Esophagus muscularis mucosa (tissue), 4 donors: ENCODE data around the gene PRUNE1. TPM values are rescaled to one million over a fixed set of nuclear protein-coding genes. Genes with fewer than 3 reads are reported as not detected.

Experiments
- DNase-seq: peaks from one replicate; pipeline ENCODE4 v3.0.0-alpha.2; 2017; ENCODE audit errors: extremely low spot score
- H3K27ac ChIP-seq, 4 donors: fragments of 200-600 bp; sonication (generic); replicated peaks in 1 of 4; 1 replicate in 3 of 4; 2 replicates in 1 of 4; pipeline ENCODE4 v1.5.1; 2016 to 2019; ENCODE audit warnings: mild to moderate bottlenecking in 1 of 4
- H3K27me3 ChIP-seq, 4 donors: fragments of 200-600 bp; sonication (generic); one replicate each; pipeline versions ENCODE4 v1.5.1 to v1.6.0; 2016 to 2019
- H3K36me3 ChIP-seq, 4 donors: fragments of 200-600 bp; sonication (generic); one replicate each; pipeline ENCODE4 v1.5.1; 2016 to 2019
- H3K4me1 ChIP-seq, 4 donors: fragments of 200-600 bp; sonication (generic); one replicate each; pipeline ENCODE4 v1.5.1; 2016 to 2019
- H3K4me3 ChIP-seq, 4 donors: fragments of 200-600 bp; sonication (generic); 1 replicate in 2 of 4; 2 replicates in 2 of 4; pipeline ENCODE4 v1.5.1; 2016 to 2019; ENCODE audit warnings: mild to moderate bottlenecking in 4 of 4, moderate library complexity in 1 of 4
- H3K9me3 ChIP-seq, 4 donors: fragments of 200-600 bp; sonication (generic); 1 replicate in 3 of 4; 2 replicates in 1 of 4; pipeline ENCODE4 v1.5.1; 2016 to 2019
- CTCF ChIP-seq, 3 experiments: fragments of 200-600 bp in 2 of 3; fragments of 450-650 bp in 1 of 3; sonication (generic) in 2 of 3; IDR thresholded peaks; one replicate each; pipeline ENCODE4 v1.5.1; 2017 to 2019; ENCODE audit warnings: antibody characterized with exemption in 3 of 3, mild to moderate bottlenecking in 2 of 3, moderate library complexity in 1 of 3
- EP300 ChIP-seq: sonication (generic); formaldehyde crosslinking; IDR thresholded peaks from one replicate; pipeline ENCODE4 v1.6.1; 2017; ENCODE audit warnings: antibody characterized with exemption
- POLR2A ChIP-seq: fragments of 450-650 bp; IDR thresholded peaks from one replicate; pipeline ENCODE4 v1.6.1; 2017; ENCODE audit warnings: antibody characterized with exemption, moderate library complexity, mild to moderate bottlenecking, low read depth
- POLR2AphosphoS5 ChIP-seq, 2 donors: sonication (generic); formaldehyde crosslinking; IDR thresholded peaks; one replicate each; pipeline ENCODE4 v1.6.1; 2017; ENCODE audit warnings: antibody characterized with exemption in 2 of 2
- WGBS: methylation state at CpG from one replicate; pipeline ENCODE4 v1.1.5; 2018; 5-methylcytosine and 5-hydroxymethylcytosine counted together
- intact Hi-C: fragments of 100-400 bp; cut with DNase I; formaldehyde crosslinking; loops from one replicate; pipeline ENCODE4 v1.15.1; 2023
- total RNA-seq, 4 donors: library from RNA; depleted of rRNA; stranded (reverse); fragments of >200 nt; gene quantifications; one replicate each; pipeline versions ENCODE4 v1.1.0 to v1.2.1, GENCODE V29; 2016

PRUNE1 gene
- total RNA-seq, 4 donors from 2014 or later, result 17.4 to 40.7 (median 23.1) TPM

GRCh38 chr1:151039521-151039920 is 31.3 kb downstream of the PRUNE1 start:
- H3K4me1 ChIP-seq, result peaks cover 0 to 9% (median 0%) of the 10 kb centered on the region in 4 donors
- H3K4me3 ChIP-seq, result no peak overlapping the region
- H3K27me3 ChIP-seq, result no peaks in the 10 kb centered on the region
- H3K9me3 ChIP-seq, result no peaks in the 10 kb centered on the region
- peaks cover 5 to 14% (median 12%) of the 10 kb centered on the region in 4 donors for H3K36me3 ChIP-seq
- intact Hi-C loops, result no loop called here
- TF ChIP-seq CTCF (IDR thresholded peaks at IDR 0.05) (no peak), POLR2AphosphoS5 (IDR thresholded peaks at IDR 0.05) (no peak), EP300 (no peak), POLR2A (no peak)
- no peak for DNase-seq
- 91% methylated on average over 3 of the region's 3 CpGs for WGBS
- H3K27ac ChIP-seq, result no peak overlapping the region

- intact Hi-C loops, result no loop called here
- WGBS, result 100% methylated on average over 1 of the region's 1 CpG
- no peak for DNase-seq
- no peak overlapping the region for H3K27ac ChIP-seq
- H3K27me3 ChIP-seq, result no peaks in the 10 kb centered on the region
- no peak overlapping the region for H3K4me3 ChIP-seq
- no peak for TF ChIP-seq POLR2AphosphoS5 (IDR thresholded peaks at IDR 0.05)
- TF ChIP-seq POLR2A, result no peak
- no peak for TF ChIP-seq CTCF (IDR thresholded peaks at IDR 0.05)
- TF ChIP-seq EP300, result no peak
- H3K36me3 ChIP-seq, result peaks cover 0 to 6% (median 0%) of the 10 kb centered on the region in 4 donors
- H3K4me1 ChIP-seq, result peaks cover 7 to 13% (median 10%) of the 10 kb centered on the region in 4 donors
- no peaks in the 10 kb centered on the region for H3K9me3 ChIP-seq
These were observed 34.9 kb downstream of the PRUNE1 start for GRCh38 chr1:151043163-151043562.

- TF ChIP-seq POLR2AphosphoS5 (IDR thresholded peaks at IDR 0.05) (peak; percentile 86 to 88), CTCF (IDR thresholded peaks at IDR 0.05) (no peak), EP300 (no peak), POLR2A (peak; percentile 33)
- Histone ChIP-seq H3K36me3 (peaks cover 6 to 18% (median 13%) of the 10 kb centered on the region in 4 donors), H3K4me1 (peaks cover 19 to 32% (median 27%) of the 10 kb centered on the region in 4 donors), H3K27ac (peak within 1 kb of the TSS; percentile 84 to 94 (median 88)), H3K9me3 (no peaks in the 10 kb centered on the region), H3K27me3 (no peaks in the 10 kb centered on the region), H3K4me3 (peak within 1 kb of the TSS; percentile 65 to 80 (median 74))
- intact Hi-C loops, result no loop called here
- peak; percentile 92 for DNase-seq
- WGBS, result 0% methylated on average over 3 of the region's 29 CpGs
These were observed 39.3 kb downstream of the PRUNE1 start, which contains the start of gene C1orf56 for GRCh38 chr1:151047591-151047924. Gene C1orf56 (plus strand): TSS chr1:151047751. CDS start chr1:151047848, 97 bp downstream.

GRCh38 chr1:151047925-151048644 is 39.8 kb downstream of the PRUNE1 start:
- Histone ChIP-seq H3K36me3 (peaks cover 11 to 23% (median 18%) of the 10 kb centered on the region in 4 donors), H3K27me3 (no peaks in the 10 kb centered on the region), H3K4me1 (peaks cover 19 to 32% (median 27%) of the 10 kb centered on the region in 4 donors), H3K27ac (peak overlapping the region; percentile 84 to 94 (median 88)), H3K4me3 (peak overlapping the region; percentile 65 to 80 (median 74)), H3K9me3 (no peaks in the 10 kb centered on the region)
- no peak for DNase-seq
- intact Hi-C loops, result no loop called here
- WGBS, result 0% methylated on average over 3 of the region's 48 CpGs
- TF ChIP-seq EP300 (no peak), CTCF (IDR thresholded peaks at IDR 0.05) (peak in 1 of 3 experiments; percentile 52), POLR2AphosphoS5 (IDR thresholded peaks at IDR 0.05) (peak; percentile 48 to 51)
